ENCODE data around the gene EVX2.

- TF ChIP-seq RNF219 (CRISPR knock-in tag; IDR thresholded peaks at IDR 0.05) (no peak), POLR2A (conservative IDR thresholded peaks at IDR 0.05) (no peak), ZNF561 (CRISPR knock-in tag; conservative IDR thresholded peaks at IDR 0.05) (no peak), RBM39 (optimal IDR thresholded peaks at IDR 0.05; ENCODE audit: low read depth, low read length) (no peak), POLR2AphosphoS5 (IDR thresholded peaks at IDR 0.05; ENCODE audit: control insufficient read depth, insufficient read depth, low read depth, low read length) (no peak), RNF2 (IDR thresholded peaks at IDR 0.05) (no peak), ZNF280B (CRISPR knock-in tag; IDR thresholded peaks at IDR 0.05) (no peak), SMAD4 (CRISPR knock-in tag; conservative IDR thresholded peaks at IDR 0.05) (no peak), CTCF (IDR thresholded peaks at IDR 0.05 in 2 of 3, conservative IDR thresholded peaks at IDR 0.05 in 1 of 3; ENCODE audit: insufficient read depth in 2 of 3, low read depth in 1 of 3, low read length in 3 of 3) (no peak), U2AF1 (optimal IDR thresholded peaks at IDR 0.05; ENCODE audit: low read depth, low read length) (no peak)
Measured at GRCh38 chr2:176083796-176084261, at the start of gene EVX2.
